ENCODE results near the gene KCNB1. TPM values are rescaled to one million over a fixed set of nuclear protein-coding genes. Genes with fewer than 3 reads are reported as not detected.

KCNB1 gene
- total and polyA plus RNA-seq, 4 donors: under 0.01 to 3.4 (median 1.4) TPM

- Histone ChIP-seq H3K27ac (ENCODE audit: low read depth in 1 of 2, low read length in 2 of 2) (no peak overlapping the region), H3K9ac (ENCODE audit: low read depth in 1 of 2, low read length in 2 of 2) (no peak overlapping the region), H3K36me3 (ENCODE audit: control insufficient read depth in 4 of 4, insufficient read depth in 3 of 4, low read depth in 1 of 4, low read length in 3 of 4) (no peaks in the 10 kb centered on the region), H3K9me3 (ENCODE audit: control insufficient read depth in 4 of 4, low read length in 3 of 4) (no peaks in the 10 kb centered on the region), H3K27me3 (ENCODE audit: control insufficient read depth in 4 of 4, insufficient read depth in 4 of 4, low read length in 3 of 4) (no peaks in the 10 kb centered on the region), H3K4me1 (ENCODE audit: control insufficient read depth in 4 of 4, insufficient read depth in 4 of 4, low read length in 3 of 4) (no peaks in the 10 kb centered on the region), H3K4me3 (ENCODE audit: low read depth in 1 of 3, low read length in 3 of 3) (no peak overlapping the region)
- TF ChIP-seq FOXA2 (IDR thresholded peaks at IDR 0.05): no peak
- no peak for TF ChIP-seq YY1 (IDR thresholded peaks at IDR 0.05)
- no peak for TF ChIP-seq RXRA (IDR thresholded peaks at IDR 0.05)
- TF ChIP-seq JUND (IDR thresholded peaks at IDR 0.05): no peak
- no peak for TF ChIP-seq TAF1 (conservative IDR thresholded peaks at IDR 0.05)
- no peak for TF ChIP-seq EGR1 (IDR thresholded peaks at IDR 0.05; ENCODE audit: low read depth in 2 of 2)
- TF ChIP-seq MAX (IDR thresholded peaks at IDR 0.05): no peak
- TF ChIP-seq GABPA (IDR thresholded peaks at IDR 0.05 in 1 of 2, conservative IDR thresholded peaks at IDR 0.05 in 1 of 2): no peak
- WGBS: 92% methylated on average over 11 of the region's 11 CpGs
- no peak for DNase-seq (ENCODE audit: low spot score)
Observed at GRCh38 chr20:49408509-49409104, 73.9 kb downstream of the KCNB1 start.

GRCh38 chr20:49406666-49407065 is 75.8 kb downstream of the KCNB1 start:
- H3K36me3 ChIP-seq (ENCODE audit: control insufficient read depth in 4 of 4, insufficient read depth in 3 of 4, low read depth in 1 of 4, low read length in 3 of 4): no peaks in the 10 kb centered on the region
- DNase-seq (ENCODE audit: low spot score): no peak
- no peak overlapping the region for H3K27ac ChIP-seq (ENCODE audit: low read depth in 1 of 2, low read length in 2 of 2)
- no peaks in the 10 kb centered on the region for H3K9me3 ChIP-seq (ENCODE audit: control insufficient read depth in 4 of 4, low read length in 3 of 4)
- H3K4me3 ChIP-seq (ENCODE audit: low read depth in 1 of 3, low read length in 3 of 3): no peak overlapping the region
- H3K4me1 ChIP-seq (ENCODE audit: control insufficient read depth in 4 of 4, insufficient read depth in 4 of 4, low read length in 3 of 4): no peaks in the 10 kb centered on the region
- TF ChIP-seq GABPA (IDR thresholded peaks at IDR 0.05 in 1 of 2, conservative IDR thresholded peaks at IDR 0.05 in 1 of 2) (no peak), SP1 (IDR thresholded peaks at IDR 0.05) (no peak), RXRA (IDR thresholded peaks at IDR 0.05) (no peak), FOXA2 (IDR thresholded peaks at IDR 0.05) (no peak), CTCF (IDR thresholded peaks at IDR 0.05; ENCODE audit: low read depth, low read length, missing input control) (no peak), YY1 (IDR thresholded peaks at IDR 0.05) (no peak), HNF4A (conservative IDR thresholded peaks at IDR 0.05) (no peak), ZBTB33 (IDR thresholded peaks at IDR 0.05) (no peak), FOXA1 (IDR thresholded peaks at IDR 0.05) (no peak), TAF1 (conservative IDR thresholded peaks at IDR 0.05) (no peak), MAX (IDR thresholded peaks at IDR 0.05) (no peak), EGR1 (IDR thresholded peaks at IDR 0.05; ENCODE audit: low read depth in 2 of 2) (no peak), HNF4G (IDR thresholded peaks at IDR 0.05) (no peak), NR2F2 (IDR thresholded peaks at IDR 0.05) (no peak), RAD21 (IDR thresholded peaks at IDR 0.05) (no peak), REST (IDR thresholded peaks at IDR 0.05) (no peak), JUND (IDR thresholded peaks at IDR 0.05) (no peak), ATF3 (IDR thresholded peaks at IDR 0.05) (no peak)
- H3K9ac ChIP-seq (ENCODE audit: low read depth in 1 of 2, low read length in 2 of 2): no peak overlapping the region
- 90% methylated on average over 9 of the region's 9 CpGs for WGBS
- H3K27me3 ChIP-seq (ENCODE audit: control insufficient read depth in 4 of 4, insufficient read depth in 4 of 4, low read length in 3 of 4): no peaks in the 10 kb centered on the region
